ENCODE results near the gene LRRC23. TPM values are rescaled to one million over a fixed set of nuclear protein-coding genes. Genes with fewer than 3 reads are reported as not detected.

The LRRC23 gene
- total RNA-seq, 6 experiments from 2014 or later: 5.5 to 7.9 (median 6.6) TPM

GRCh38 chr12:6954316-6955107 is 49.9 kb downstream of the LRRC23 start:
- H3K27me3 Mint-ChIP-seq (ENCODE audit: insufficient read depth): peaks cover 2% of the 10 kb centered on the region
- no peak overlapping the region for H3K4me3 Mint-ChIP-seq
- peaks cover 7% of the 10 kb centered on the region; the same call in 1 of the 2 replicates for H3K4me1 Mint-ChIP-seq (ENCODE audit: low read depth)

GRCh38 chr12:6955108-6956020 is 50.7 kb downstream of the LRRC23 start:
- Mint-ChIP-seq H3K27ac (no peak overlapping the region), H3K4me3 (no peak overlapping the region), H3K4me1 (ENCODE audit: low read depth) (peaks cover 7% of the 10 kb centered on the region; the same call in 1 of the 2 replicates), H3K27me3 (ENCODE audit: insufficient read depth) (peaks cover 2% of the 10 kb centered on the region), H3K36me3 (ENCODE audit: low read depth) (no peaks in the 10 kb centered on the region), H3K9me3 (no peaks in the 10 kb centered on the region)
- no peak for DNase-seq
- TF ChIP-seq CTCF (IDR thresholded peaks at IDR 0.05): no peak

More at GRCh38 chr12:6954316-6955107, 49.9 kb downstream of the LRRC23 start:
- H3K9me3 Mint-ChIP-seq: no peaks in the 10 kb centered on the region
- TF ChIP-seq CTCF (IDR thresholded peaks at IDR 0.05): no peak
- DNase-seq: no peak
- no peak overlapping the region for H3K27ac Mint-ChIP-seq
- no peaks in the 10 kb centered on the region for H3K36me3 Mint-ChIP-seq (ENCODE audit: low read depth)

GRCh38 chr12:6956021-6956727 is 51.6 kb downstream of the LRRC23 start:
- no peak overlapping the region for H3K4me3 Mint-ChIP-seq

GRCh38 chr12:6957151-6957701 is 52.6 kb downstream of the LRRC23 start:
- no peak overlapping the region for H3K27ac Mint-ChIP-seq
- H3K4me3 Mint-ChIP-seq: no peak overlapping the region
- peaks cover 2% of the 10 kb centered on the region for H3K27me3 Mint-ChIP-seq (ENCODE audit: insufficient read depth)
- DNase-seq: no peak
- no peaks in the 10 kb centered on the region for H3K36me3 Mint-ChIP-seq (ENCODE audit: low read depth)
- H3K9me3 Mint-ChIP-seq: no peaks in the 10 kb centered on the region
- TF ChIP-seq CTCF (IDR thresholded peaks at IDR 0.05): no peak
- peaks cover 23% of the 10 kb centered on the region for H3K4me1 Mint-ChIP-seq (ENCODE audit: low read depth)

More at GRCh38 chr12:6956021-6956727, 51.6 kb downstream of the LRRC23 start:
- no peak for DNase-seq
- Mint-ChIP-seq H3K9me3 (no peaks in the 10 kb centered on the region), H3K4me1 (ENCODE audit: low read depth) (peaks cover 13% of the 10 kb centered on the region; the same call in 1 of the 2 replicates), H3K36me3 (ENCODE audit: low read depth) (no peaks in the 10 kb centered on the region), H3K27ac (no peak overlapping the region), H3K27me3 (ENCODE audit: insufficient read depth) (peaks cover 2% of the 10 kb centered on the region)
- no peak for TF ChIP-seq CTCF (IDR thresholded peaks at IDR 0.05)

Data from HFFc6 (cell line).